ENCODE results near the gene TMPRSS11B. TPM values are rescaled to one million over a fixed set of nuclear protein-coding genes. Genes with fewer than 3 reads are reported as not detected.
A peak's percentile ranks its signal among the peaks of the same experiment; 100 is the strongest.

TMPRSS11B gene
- total RNA-seq, 1 experiment from 2014 or later, result not detected

DNA sequence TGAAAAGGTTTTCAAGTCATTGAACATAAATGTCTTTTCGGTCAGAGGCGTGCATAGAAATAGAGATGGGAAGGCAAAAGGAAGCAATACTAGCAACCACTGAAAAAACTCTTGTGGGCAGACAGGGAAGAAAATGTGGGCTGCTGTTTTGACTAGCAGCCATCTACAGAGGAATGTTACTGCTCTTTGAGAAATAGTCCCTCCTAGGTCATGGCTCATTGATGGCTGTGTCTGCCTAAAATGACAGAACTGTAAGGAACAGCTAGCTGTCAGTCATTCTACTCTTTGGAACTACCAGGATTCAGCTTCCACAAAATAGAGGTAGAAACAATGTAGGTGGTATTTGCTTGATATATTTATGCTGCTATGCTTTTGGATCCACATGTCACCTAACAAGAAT, 26.9 kb upstream of the TMPRSS11B start (continued):
- TF ChIP-seq, protein P1, sequence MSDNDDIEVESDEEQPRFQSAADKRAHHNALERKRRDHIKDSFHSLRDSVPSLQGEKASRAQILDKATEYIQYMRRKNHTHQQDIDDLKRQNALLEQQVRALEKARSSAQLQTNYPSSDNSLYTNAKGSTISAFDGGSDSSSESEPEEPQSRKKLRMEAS (IDR thresholded peaks at IDR 0.05), result no peak
- TF ChIP-seq, protein P2, sequence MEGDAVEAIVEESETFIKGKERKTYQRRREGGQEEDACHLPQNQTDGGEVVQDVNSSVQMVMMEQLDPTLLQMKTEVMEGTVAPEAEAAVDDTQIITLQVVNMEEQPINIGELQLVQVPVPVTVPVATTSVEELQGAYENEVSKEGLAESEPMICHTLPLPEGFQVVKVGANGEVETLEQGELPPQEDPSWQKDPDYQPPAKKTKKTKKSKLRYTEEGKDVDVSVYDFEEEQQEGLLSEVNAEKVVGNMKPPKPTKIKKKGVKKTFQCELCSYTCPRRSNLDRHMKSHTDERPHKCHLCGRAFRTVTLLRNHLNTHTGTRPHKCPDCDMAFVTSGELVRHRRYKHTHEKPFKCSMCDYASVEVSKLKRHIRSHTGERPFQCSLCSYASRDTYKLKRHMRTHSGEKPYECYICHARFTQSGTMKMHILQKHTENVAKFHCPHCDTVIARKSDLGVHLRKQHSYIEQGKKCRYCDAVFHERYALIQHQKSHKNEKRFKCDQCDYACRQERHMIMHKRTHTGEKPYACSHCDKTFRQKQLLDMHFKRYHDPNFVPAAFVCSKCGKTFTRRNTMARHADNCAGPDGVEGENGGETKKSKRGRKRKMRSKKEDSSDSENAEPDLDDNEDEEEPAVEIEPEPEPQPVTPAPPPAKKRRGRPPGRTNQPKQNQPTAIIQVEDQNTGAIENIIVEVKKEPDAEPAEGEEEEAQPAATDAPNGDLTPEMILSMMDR (IDR thresholded peaks at IDR 0.05 in 2 of 3, conservative IDR thresholded peaks at IDR 0.05 in 1 of 3; ENCODE audit: borderline replicate concordance in 1 of 3, insufficient read depth in 1 of 3, low read depth in 2 of 3, low read length in 2 of 3), result no peak
- TF ChIP-seq JUND (IDR thresholded peaks at IDR 0.05), result no peak
- no peak for TF ChIP-seq SRF (IDR thresholded peaks at IDR 0.05; ENCODE audit: low read depth)
- no peak for TF ChIP-seq ELF1 (IDR thresholded peaks at IDR 0.05; ENCODE audit: borderline replicate concordance, low read depth)
- TF ChIP-seq EZH2phosphoT487 (IDR thresholded peaks at IDR 0.05; ENCODE audit: borderline replicate concordance), result no peak
- TF ChIP-seq POLR2AphosphoS5 (IDR thresholded peaks at IDR 0.05; ENCODE audit: low read depth, low read length), result no peak
- no peak for TF ChIP-seq CBX3 (IDR thresholded peaks at IDR 0.05; ENCODE audit: low read depth)
- TF ChIP-seq, protein P3, sequence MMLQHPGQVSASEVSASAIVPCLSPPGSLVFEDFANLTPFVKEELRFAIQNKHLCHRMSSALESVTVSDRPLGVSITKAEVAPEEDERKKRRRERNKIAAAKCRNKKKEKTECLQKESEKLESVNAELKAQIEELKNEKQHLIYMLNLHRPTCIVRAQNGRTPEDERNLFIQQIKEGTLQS (IDR thresholded peaks at IDR 0.05), result no peak
- TF ChIP-seq ZNF274 (IDR thresholded peaks at IDR 0.05; ENCODE audit: low read depth, low read length), result no peak

DNA sequence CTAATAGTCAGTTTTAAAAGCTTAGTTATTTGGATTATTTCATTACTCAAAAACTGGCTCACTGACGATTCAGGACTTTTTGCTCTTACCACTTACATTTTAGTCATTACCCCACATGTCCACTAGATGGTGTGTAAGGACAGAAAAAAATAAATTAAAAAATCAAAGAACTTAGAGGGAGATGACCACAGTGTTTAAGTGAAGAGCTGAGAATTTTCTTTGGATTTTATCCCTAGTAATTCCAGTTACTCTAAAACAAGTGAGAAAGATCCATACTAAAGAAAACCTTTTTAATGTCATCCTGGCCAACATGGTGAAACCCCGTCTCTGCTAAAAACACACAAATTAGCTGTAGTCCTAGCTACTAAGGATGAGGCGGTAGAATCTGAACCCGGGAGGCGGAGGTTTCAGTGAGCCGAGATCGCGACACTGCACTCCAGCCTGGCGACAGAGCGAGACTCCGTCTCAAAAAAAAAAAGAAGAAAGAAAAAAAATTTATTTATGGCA, 26.4 kb upstream of the TMPRSS11B start:
- Histone ChIP-seq H3K27ac (ENCODE audit: low read depth, low read length) (no peak overlapping the region), H3K9me2 (ENCODE audit: insufficient read depth) (no peaks in the 10 kb centered on the region), H3K4me1 (ENCODE audit: control insufficient read depth in 1 of 2, insufficient read depth in 2 of 2, low read length in 2 of 2) (no peaks in the 10 kb centered on the region), H3K9me3 (ENCODE audit: control insufficient read depth in 1 of 2, insufficient read depth in 1 of 2, low read depth in 1 of 2, low read length in 2 of 2) (no peaks in the 10 kb centered on the region), H3K79me2 (ENCODE audit: insufficient read depth, low read length) (no peaks in the 10 kb centered on the region), H4K20me1 (ENCODE audit: insufficient read depth) (no peaks in the 10 kb centered on the region), H2AFZ (ENCODE audit: low read depth, low read length, poor library complexity, severe bottlenecking) (no peak overlapping the region), H3K4me2 (ENCODE audit: low read length) (no peak overlapping the region), H3K36me3 (ENCODE audit: control insufficient read depth in 1 of 2, insufficient read depth in 2 of 2, low read length in 2 of 2) (no peaks in the 10 kb centered on the region), H3K9ac (ENCODE audit: low read length) (no peak overlapping the region), H3K4me3 (replicated peaks in 1 of 2; ENCODE audit: low read depth in 1 of 2, low read length in 2 of 2) (no peak overlapping the region), H3K27me3 (ENCODE audit: insufficient read depth, low read length) (no peaks in the 10 kb centered on the region)
- POLR2A ChIA-PET, result interaction anchor here (0.9 kb wide), 1 partner anchor 104 kb away, joined by 3 read pairs; no protein-coding TSS in a partner anchor
- CTCF ChIA-PET, result interaction anchor here (0.7 to 2.0 kb wide), 7 partner anchors 14 to 106 kb away, joined by 3 to 24 read pairs (median 3); no protein-coding TSS in a partner anchor
- intact Hi-C loops (cut with micrococcal nuclease), result loop anchor here (2.0 to 10.0 kb wide), 4 partner anchors 105 to 1345 kb away; no protein-coding TSS in a partner anchor
- ATAC-seq (peak; percentile 68), DNase-seq (ENCODE audit: low read depth, low spot score) (peak; percentile 21)
- no peak for TF ChIP-seq EZH2phosphoT487 (IDR thresholded peaks at IDR 0.05; ENCODE audit: borderline replicate concordance)
- TF ChIP-seq CBX3 (IDR thresholded peaks at IDR 0.05; ENCODE audit: low read depth), result no peak
- TF ChIP-seq TCF7L2 (IDR thresholded peaks at IDR 0.05; ENCODE audit: borderline replicate concordance, extremely low read depth, insufficient read depth, insufficient read length), result no peak
- TF ChIP-seq, protein P1 (IDR thresholded peaks at IDR 0.05), result no peak
- TF ChIP-seq SRF (IDR thresholded peaks at IDR 0.05; ENCODE audit: low read depth), result no peak
- TF ChIP-seq, protein P3 (IDR thresholded peaks at IDR 0.05), result no peak
- TF ChIP-seq RAD21 (IDR thresholded peaks at IDR 0.05; ENCODE audit: low read depth), result peak; percentile 68
- TF ChIP-seq ZFX (IDR thresholded peaks at IDR 0.05), result no peak
- TF ChIP-seq EGR1 (IDR thresholded peaks at IDR 0.05; ENCODE audit: low read depth), result no peak
- no peak for TF ChIP-seq ELF1 (IDR thresholded peaks at IDR 0.05; ENCODE audit: borderline replicate concordance, low read depth)
- no peak for TF ChIP-seq FOSL1 (IDR thresholded peaks at IDR 0.05; ENCODE audit: low read depth)
- TF ChIP-seq, protein P2 (IDR thresholded peaks at IDR 0.05 in 2 of 3, conservative IDR thresholded peaks at IDR 0.05 in 1 of 3; ENCODE audit: borderline replicate concordance in 1 of 3, insufficient read depth in 1 of 3, low read depth in 2 of 3, low read length in 2 of 3), result peak; percentile 60 to 67 (median 64); a peak in 5 of 6 replicates
- RAD21 ChIA-PET (ENCODE audit: low non-redundant PET in 1 of 2, low total read pairs in 2 of 2, uncharacterized antibody in 2 of 2, unreplicated experiment in 2 of 2), result interaction anchor here (1.2 kb wide), 2 partner anchors 104 kb away, joined by 4 to 6 read pairs; no protein-coding TSS in a partner anchor
- BruUV-seq (replicated peaks), result no TSS peak
